Glomerular visceral epithelial cell (primary cell): ENCODE data around the gene ZNF274.
"Not testable (repeated sequence)": the region's sequence is repeated elsewhere in the genome, so short reads cannot be mapped to it uniquely, and the experiment has no call there.

Source experiments
- DNase-seq: peaks from one replicate; pipeline ENCODE4 v3.0.0-alpha.2; 2016; ENCODE audit errors: extremely low spot score

The ZNF274 gene

DNA sequence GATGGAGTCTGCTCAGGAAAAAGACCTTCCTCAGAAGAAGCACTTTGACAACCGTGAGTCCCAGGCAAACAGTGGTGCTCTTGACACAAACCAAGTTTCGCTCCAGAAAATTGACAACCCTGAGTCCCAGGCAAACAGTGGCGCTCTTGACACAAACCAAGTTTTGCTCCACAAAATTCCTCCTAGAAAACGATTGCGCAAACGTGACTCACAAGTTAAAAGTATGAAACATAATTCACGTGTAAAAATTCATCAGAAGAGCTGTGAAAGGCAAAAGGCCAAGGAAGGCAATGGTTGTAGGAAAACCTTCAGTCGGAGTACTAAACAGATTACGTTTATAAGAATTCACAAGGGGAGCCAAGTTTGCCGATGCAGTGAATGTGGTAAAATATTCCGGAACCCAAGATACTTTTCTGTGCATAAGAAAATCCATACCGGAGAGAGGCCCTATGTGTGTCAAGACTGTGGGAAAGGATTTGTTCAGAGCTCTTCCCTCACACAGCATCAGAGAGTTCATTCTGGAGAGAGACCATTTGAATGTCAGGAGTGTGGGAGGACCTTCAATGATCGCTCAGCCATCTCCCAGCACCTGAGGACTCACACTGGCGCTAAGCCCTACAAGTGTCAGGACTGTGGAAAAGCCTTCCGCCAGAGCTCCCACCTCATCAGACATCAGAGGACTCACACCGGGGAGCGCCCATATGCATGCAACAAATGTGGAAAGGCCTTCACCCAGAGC, 29.6 kb downstream of the ZNF274 start:
- no peak for DNase-seq

DNA sequence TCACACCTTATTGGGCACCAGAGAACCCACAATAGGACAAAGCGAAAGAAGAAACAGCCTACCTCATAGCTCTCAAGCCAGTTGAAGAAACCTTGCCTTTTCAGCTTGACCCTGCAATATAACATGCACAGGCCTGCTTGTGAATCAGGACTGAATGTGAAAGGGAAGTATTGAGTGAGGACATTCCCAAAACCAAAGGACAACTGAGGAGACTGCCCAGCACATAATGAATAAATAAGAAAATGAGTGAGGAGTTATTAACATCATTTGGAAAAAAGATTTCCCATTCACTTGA, 30.2 kb downstream of the ZNF274 start:
- DNase-seq = no peak

DNA sequence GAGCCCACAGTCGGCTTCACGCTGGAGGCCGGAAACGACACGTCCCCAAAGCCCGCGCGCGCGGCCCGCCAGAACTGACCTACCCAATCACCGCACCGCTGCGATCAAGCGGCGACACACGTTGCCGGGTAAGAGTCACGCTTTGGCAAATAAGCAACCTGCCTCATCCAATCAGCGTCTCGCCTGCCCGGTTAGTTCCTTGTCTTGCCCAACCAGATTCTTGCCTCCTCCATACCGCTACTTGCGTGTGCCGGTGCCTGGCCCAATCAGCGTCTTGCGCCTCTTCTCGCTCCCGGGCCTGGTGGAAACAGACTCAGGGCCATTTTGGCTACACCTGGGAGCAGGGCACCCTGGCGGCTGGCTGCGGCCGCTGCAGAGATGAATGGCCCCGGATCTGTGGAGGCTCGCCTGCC, 34.2 kb downstream of the ZNF274 start:
- DNase-seq = no peak

DNA sequence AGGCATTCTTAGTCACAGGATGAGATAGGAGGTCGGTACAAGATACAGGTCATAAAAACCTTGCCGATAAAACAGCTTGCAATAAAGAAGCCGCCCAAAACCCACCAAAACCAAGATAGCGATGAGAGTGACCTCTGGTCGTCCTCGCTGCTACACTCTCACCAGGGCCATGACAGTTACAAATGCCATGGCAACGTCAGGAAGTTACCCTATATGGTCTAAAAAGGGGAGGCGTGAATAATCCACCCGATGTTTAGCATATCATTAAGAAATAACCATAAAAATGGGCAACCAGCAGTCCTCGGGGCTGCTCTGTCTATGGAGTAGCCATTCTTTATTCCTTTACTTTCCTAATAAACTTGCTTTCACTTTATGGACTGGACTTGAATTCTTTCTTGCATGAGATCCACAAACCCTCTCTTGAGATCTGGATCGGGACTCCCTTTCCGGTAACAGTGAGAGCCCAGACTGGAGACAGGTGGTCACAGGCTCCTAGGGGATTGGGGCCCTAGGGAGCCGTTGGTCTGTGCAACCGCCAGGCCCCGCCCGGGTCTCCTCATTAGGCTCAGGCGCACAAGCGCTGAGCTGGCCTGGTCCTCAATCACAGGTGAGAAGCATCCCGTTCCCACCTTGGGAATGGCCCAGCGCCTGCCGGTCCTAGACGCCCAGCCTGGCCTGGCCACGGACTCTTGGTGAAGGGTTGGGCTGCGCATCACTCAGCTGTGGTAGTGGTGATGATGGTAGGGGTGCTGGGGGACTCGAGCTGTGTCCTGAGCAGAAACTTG, 34.9 kb downstream of the ZNF274 start:
- no peak for DNase-seq

DNA sequence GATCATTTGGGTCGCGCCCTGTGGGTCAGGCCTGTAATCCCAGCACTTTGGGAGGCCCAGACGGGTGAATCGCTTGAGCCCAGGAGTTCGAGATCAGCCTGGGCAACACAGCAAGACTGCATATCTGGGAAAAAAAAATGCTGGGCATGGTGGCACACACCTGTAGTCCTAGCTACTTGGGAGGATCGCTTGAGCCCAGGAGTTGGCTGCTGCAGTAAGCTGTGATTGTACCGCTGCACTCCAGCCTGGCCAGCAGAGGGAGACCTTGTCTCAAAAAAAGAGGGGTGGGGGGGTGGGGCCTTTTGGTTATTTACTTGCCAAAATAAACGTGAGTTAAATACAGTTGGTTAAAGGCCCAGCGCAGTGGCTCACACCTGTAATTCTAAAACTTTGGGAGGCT, 36.0 kb downstream of the ZNF274 start:
- no peak for DNase-seq

DNA sequence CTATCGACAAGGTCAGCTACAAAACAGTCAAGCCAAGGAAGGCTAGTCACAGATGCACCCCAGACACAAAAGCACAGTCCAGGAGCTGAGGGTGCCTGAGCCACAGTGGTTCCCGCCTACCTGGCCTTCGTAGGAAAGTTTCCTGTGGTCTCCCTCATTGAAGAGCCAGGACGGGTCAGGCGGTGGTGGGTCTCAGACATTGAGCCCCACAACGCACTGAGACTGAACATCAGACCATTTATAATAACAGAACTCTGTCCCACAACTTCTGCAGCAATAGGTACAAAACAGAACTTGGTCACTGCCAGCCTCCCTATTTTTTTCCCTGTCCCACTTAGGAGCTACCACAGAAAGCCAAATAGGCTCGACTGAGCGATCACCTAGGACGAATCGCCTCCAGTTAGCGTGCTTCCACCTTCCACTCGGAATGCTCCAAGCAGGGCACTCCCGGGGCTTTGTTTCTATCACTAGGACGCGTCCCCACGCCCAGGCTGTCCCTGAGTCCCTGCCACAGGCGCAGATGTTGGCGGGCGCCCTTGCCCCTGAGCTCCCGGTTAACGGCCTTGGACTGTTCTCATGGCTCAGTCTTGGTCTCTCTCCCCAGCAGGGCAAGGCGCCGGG, 45.2 kb downstream of the ZNF274 start:
- DNase-seq = no peak

DNA sequence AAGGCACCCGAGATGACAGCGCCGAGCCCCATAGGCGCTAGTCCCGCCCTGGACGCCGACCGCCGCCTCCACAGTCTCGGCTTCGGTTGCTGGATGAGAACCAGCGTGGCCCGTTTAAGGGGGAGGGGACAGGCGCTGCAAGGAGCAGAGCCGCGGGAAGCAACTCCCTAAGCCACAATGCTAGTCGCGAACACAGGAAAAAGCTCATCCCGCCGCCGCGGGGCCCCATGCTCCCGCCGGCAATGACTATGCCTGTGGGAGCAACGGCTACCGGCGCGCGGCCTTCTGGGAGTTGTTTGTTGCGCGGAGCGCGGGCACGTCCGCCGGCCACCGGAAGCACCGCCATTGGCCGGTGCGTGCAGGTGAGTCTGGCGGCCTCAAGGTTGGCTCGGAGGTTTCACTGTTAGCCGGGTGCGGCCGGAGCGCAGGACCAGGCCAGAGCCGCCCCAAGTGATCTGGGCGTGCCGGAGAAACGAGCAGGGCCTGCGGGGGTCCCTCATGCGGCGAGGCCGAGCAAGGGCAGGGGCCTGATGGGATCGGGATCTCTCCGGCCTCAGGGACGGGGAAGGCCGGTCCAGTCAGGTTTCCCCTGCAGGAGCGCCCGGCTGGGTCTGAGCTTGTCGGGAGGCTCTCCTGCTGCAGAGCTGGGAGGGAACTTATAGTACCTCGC, 45.9 kb downstream of the ZNF274 start, which contains the start of gene ZNF544:
Gene ZNF544 (plus strand): TSS at position 330 of the 670 bp plus-strand sequence. CDS start 15,110 bp downstream, outside the sequence.
- DNase-seq = peak; percentile 73

DNA sequence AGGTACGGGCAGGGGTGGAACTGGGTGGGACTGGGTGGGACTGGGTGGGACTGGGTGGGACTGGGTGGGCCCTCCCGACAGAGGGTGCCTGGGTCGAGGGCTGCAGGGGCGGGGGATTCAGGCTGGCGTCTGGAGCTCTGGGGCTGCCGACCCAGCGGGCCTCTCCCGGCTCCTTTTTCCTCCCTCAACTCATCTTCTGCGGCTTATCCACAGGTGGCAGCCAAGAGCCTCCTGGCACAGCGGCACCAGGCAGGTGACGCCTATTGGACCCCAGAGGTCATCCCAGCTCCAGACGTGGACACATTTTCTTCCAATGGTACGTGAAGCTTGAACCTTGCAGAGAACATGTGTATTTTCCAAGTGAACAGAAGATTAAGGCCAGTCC, 46.4 kb downstream of the ZNF274 start:
- DNase-seq = peak; percentile 28

DNA sequence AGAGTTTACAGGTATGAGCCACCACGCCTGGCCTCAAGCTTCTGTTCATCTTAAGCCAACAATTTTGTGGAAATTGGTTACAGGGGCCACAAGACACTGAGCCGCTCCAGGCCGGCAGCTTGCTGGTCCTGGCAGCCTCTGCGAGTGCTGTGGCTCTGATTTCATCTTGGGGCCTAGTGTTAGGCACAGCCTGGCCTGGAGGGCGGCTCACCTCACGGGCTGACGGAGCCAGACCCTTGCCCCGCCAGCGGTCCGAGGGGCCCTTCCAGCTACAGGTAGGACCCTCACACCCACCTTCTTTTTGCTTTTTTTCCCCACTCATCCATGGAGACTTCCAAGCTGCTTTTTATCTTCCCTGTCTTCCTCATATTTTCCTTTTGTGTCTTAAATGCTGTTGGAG, 54.5 kb downstream of the ZNF274 start:
- DNase-seq = no peak

DNA sequence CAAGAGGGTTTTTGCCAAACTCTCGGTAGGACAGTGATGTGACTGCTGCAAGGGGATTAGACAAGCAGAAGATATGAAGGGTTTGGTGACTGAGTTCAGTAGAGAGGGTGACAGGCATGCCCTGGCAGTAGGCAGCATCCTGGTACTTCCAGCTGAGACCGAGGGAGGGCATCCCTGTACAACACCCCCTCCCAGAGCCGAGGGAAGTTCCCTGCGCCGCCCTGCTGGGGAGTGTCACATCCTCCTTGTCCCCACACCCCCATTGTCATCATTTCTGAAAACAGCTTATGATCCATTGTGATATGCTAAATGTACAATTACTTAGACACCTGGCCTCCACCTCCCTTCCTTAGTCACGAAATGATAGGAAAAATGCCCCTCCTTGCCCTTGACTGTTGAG, 60.5 kb downstream of the ZNF274 start:
- DNase-seq = no peak

DNA sequence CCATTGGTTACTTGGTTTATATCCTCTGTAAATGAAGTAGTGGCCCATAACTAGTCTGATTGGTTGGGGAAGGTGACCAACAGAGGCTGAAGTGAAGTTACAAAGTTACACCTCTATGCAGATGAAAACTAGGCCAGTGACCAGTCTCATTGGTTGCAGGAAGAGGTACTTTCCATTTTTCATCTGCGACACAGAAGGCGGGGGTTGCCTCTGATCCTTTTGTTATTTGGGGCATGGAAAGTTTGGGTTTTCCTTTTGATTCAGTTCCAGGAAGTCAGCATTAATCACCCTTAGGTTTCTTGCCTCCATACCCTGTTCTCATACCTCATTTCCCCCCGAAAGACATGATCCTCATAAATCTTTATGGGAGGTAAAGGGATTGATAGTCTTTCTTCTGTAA, 66.0 kb downstream of the ZNF274 start:
- no peak for DNase-seq

DNA sequence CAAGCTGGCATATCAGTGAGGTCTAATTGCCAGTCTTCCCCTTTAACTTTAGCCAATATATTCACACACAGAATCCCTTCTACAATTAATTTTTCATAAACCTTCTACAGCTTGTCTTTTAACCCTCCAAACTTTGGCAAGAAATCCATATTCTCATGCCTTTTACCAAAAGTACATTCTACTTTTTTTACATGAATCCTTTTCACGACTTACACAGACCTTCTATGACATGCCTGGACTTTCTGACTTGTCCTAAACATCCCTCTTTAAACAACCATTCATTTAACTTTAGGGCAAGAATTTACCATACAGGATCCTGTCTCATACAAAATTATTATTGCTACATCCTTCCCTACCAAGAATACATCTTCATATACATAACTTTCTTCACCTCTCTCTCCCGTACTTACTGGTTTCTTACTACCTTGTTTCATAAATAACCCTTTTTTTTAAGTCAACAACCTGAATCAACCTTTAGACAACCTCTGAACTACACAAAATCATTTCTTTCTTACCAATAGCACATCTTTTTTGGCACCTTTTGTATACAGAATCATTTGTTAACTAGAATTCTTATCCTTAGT, 69.3 kb downstream of the ZNF274 start:
- no peak for DNase-seq

DNA sequence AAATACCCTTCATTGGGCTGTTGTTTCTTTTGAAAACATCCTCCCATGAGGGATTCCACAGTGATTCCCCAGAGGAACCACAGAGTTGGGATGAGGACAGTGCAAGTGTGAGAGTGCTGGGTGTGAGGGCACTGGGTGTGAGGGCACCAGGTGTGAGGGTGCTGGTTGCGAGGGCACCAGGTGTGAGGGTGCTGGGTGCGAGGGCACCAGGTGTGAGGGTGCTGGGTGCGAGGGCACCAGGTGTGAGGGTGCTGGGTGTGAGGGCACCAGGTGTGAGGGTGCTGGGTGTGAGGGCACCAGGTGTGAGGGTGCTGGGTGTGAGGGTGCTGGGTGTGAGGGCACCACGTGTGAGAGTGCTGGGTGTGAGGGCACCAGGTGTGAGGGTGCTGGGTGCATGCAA, 75.4 kb downstream of the ZNF274 start:
- not testable (repeated sequence) for DNase-seq

DNA sequence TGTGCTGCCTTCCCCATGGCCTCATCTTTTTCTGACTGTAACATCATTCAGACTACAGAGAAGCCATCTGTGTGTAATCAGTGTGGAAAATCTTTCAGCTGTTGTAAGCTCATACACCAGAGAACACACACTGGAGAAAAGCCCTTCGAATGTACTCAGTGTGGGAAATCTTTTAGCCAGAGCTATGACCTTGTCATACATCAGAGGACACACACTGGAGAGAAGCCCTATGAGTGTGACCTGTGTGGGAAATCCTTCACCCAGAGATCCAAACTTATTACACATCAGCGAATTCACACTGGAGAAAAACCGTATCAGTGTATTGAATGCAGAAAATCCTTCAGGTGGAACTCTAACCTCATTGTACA, 78.7 kb downstream of the ZNF274 start:
- DNase-seq = no peak

DNA sequence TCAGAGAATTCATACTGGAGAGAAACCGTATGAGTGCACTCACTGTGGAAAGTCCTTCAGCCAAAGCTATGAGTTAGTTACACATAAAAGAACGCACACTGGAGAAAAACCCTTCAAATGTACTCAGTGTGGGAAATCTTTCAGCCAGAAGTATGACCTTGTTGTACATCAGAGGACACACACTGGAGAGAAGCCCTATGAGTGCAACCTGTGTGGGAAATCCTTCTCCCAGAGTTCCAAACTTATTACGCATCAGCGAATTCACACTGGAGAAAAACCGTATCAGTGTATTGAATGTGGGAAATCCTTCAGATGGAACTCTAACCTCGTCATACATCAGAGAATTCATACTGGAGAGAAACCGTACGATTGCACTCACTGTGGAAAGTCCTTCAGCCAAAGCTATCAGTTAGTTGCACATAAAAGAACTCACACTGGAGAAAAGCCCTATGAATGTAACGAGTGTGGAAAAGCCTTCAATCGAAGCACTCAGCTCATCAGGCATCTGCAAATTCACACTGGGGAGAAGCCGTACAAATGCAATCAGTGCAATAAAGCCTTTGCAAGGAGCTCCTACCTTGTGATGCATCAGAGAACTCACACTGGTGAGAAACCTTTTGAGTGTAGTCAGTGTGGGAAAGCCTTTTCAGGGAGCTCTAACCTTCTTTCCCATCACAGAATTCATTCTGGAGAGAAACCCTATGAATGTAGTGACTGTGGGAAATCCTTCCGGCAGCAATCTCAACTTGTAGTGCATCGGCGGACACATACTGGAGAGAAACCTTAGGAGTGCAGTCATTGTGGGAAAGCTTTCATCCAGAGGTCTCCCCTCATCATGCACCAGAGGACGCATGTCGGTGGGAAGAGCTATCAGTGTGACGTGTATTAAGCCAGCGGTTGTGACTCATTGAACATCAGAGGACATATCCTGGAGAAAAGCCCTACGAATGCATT, 79.4 kb downstream of the ZNF274 start:
- no peak for DNase-seq

DNA sequence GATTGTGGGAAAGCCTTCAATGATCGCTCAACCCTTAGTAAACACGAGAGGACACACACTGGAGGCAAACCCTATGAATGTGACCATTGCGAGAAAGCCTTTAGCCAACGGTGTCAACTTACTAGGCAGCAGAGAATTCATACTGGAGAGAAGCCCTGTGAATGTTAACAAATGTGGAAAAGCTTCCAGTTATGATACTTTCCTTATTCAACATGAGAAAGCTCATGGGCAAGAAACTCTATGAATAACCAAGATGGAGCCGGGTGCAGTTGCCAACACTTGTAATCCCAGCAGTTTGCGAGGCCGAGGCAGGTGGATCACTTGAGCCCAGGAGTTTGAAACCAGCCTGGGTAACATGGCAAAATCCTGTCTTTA, 80.0 kb downstream of the ZNF274 start:
- no peak for DNase-seq
